ENCODE results near the gene HSD11B1L.
A peak's percentile ranks its signal among the peaks of the same experiment; 100 is the strongest.

Gene HSD11B1L, protein sequence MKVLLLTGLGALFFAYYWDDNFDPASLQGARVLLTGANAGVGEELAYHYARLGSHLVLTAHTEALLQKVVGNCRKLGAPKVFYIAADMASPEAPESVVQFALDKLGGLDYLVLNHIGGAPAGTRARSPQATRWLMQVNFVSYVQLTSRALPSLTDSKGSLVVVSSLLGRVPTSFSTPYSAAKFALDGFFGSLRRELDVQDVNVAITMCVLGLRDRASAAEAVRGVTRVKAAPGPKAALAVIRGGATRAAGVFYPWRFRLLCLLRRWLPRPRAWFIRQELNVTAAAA

GRCh38 chr19:5680437-5681368, at the start of gene HSD11B1L, which contains the start of gene MICOS13:
HSD11B1L (plus strand) TSS chr19:5681027; CDS start chr19:5684833, 3,806 bp downstream.
MICOS13 (minus strand) TSS chr19:5680516; CDS start chr19:5680486, 30 bp downstream.
- peak; percentile 99 for DNase-seq (ENCODE audit: low spot score)

DNA sequence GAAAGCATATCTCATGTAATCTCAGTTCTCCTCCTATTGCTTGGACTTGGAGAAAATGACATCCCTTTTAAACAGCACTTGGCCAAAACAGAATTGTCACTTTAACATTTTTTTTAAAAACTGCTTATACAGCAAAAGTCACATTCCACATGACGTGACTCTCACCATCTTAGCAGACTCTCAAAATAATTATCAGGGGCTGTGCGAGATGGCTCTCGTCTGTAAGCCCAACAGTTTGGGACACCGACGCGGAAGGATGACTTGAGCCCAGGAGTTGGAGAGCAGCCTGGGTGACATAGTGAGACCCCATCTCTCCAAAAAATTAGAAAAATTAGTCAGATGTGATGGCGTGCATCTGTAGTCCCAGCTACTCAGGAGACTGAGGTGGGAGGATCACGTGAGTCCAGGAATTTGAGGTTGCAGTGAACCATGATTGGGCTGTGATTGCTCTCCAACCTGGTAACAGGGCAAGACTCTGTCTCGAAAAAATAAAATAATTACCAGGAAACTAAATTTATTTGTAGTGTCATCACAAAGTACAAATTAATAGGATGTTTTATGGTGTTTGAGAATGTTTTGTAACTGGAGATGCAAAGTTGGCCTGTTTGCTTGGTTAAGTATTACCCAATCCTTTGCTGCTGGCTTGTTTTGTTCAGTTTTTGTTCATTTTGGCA, 49.1 kb upstream of the HSD11B1L start:
- DNase-seq (ENCODE audit: low spot score) = no peak

GRCh38 chr19:5632241-5632612, 48.6 kb upstream of the HSD11B1L start:
- no peak for DNase-seq (ENCODE audit: low spot score)

GRCh38 chr19:5632657-5633056, 48.2 kb upstream of the HSD11B1L start:
- no peak for DNase-seq (ENCODE audit: low spot score)

GRCh38 chr19:5635427-5635826, 45.4 kb upstream of the HSD11B1L start:
- no peak for DNase-seq (ENCODE audit: low spot score)

- no peak for DNase-seq (ENCODE audit: low spot score)
These were observed 42.9 kb upstream of the HSD11B1L start for GRCh38 chr19:5637971-5638370.

- DNase-seq (ENCODE audit: low spot score) = no peak
These were observed 39.7 kb upstream of the HSD11B1L start for GRCh38 chr19:5641171-5641570.

GRCh38 chr19:5642204-5642603, 38.6 kb upstream of the HSD11B1L start:
- DNase-seq (ENCODE audit: low spot score) = no peak

- no peak for DNase-seq (ENCODE audit: low spot score)
These were observed 37.8 kb upstream of the HSD11B1L start for GRCh38 chr19:5643060-5643459.

- no peak for DNase-seq (ENCODE audit: low spot score)
These were observed 36.8 kb upstream of the HSD11B1L start for GRCh38 chr19:5644037-5644436.

DNA sequence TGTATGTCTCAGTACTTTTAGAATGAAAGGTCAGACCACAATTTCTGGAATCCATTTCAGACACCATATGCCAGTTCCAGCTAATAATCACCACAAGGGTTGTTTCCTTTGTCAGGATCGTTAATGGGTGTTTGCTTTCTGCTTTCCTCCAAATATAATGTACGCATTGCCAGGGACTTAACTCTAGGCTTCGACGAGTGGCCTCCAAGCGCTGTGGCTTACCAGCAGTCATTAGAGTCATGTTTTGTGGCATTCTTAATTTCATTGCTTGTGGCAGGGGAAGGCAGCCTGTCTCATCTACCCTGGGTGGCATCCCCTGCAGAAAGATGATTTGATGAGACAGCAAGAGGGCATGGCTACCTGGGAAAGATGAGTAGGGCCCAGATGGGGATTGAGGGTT, 35.4 kb upstream of the HSD11B1L start:
- DNase-seq (ENCODE audit: low spot score) = no peak

DNA sequence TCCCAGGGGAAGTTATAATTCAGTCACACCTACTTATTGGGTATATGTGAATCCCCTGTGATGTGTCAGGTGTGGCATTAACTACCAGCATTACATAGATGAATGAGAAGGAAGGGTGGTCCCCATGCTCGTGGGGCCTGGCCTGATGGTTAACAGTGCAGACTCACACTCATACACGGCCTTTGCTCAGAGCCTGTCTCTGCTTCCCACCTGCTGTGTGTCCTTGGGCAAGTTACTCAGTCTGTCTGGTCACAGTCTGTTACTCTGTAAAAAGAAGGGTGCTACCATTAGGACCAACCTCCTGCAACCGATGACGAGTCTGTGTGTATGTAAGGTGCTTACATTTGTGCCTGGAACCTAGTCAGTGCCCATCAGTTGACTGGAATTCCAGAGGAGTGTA, 34.1 kb upstream of the HSD11B1L start:
- no peak for DNase-seq (ENCODE audit: low spot score)

GRCh38 chr19:5648464-5648863, 32.4 kb upstream of the HSD11B1L start:
- DNase-seq (ENCODE audit: low spot score) = no peak

GRCh38 chr19:5651361-5651760, 29.5 kb upstream of the HSD11B1L start:
- no peak for DNase-seq (ENCODE audit: low spot score)

DNA sequence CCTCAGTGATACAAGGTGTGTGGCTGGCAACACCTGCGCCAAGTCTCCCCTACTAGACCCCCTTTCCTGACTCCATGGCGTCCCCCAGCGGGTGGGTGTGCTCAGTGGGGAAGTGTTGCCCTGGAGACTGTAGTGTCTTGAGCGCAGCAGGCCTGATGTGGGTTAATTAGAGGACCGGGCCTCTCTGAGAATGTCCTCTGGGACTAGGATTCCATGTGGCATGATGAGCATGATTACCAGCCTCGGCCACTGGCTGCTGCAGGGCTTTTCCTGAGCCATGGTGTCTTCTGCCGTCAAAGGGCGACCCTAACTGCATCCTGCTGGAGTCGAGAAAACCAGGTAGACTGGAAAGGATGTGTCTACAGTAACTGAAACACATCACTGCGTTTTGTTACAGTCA, 28.6 kb upstream of the HSD11B1L start:
- no peak for DNase-seq (ENCODE audit: low spot score)

- DNase-seq (ENCODE audit: low spot score) = no peak
These were observed 25.9 kb upstream of the HSD11B1L start for GRCh38 chr19:5654931-5655330.

- no peak for DNase-seq (ENCODE audit: low spot score)
These were observed 25.4 kb upstream of the HSD11B1L start for GRCh38 chr19:5655412-5655811.

DNA sequence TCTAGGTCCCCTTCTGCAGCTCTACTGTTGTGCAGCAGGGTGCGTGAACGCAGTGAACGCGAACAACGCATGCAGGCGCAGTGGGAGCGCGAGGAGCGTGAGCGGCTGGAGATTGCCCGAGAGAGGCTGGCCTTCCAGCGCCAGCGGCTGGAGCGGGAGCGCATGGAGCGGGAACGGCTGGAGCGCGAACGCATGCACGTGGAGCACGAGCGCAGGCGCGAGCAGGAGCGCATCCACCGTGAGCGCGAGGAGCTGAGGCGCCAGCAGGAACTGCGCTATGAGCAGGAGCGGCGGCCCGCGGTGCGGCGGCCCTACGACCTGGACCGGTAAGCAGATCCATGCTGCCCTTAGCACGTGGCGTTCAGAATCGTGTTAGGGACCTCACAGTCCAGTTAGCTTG, 19.3 kb upstream of the HSD11B1L start:
- no peak for DNase-seq (ENCODE audit: low spot score)

GRCh38 chr19:5663904-5664303, 16.9 kb upstream of the HSD11B1L start:
- DNase-seq (ENCODE audit: low spot score) = no peak

DNA sequence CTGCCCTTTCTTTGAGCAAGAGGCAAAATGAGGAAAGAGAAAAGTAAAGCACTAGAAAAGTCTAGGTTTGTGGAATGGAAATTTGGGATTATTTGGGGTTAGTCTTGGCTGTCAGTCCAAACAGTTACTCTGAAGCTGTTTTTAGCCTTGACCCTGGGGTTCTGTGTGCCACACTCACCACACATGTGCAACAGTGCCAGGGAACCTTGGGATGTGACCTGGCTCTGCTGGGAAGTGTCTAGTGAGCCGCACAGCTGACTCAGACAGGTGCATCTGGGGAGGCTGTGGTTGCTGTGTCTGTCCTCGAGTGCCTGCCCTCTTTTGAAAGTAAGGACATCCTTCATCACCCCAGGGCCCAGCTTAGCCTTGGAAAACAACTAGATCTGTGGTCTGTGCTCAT, 16.3 kb upstream of the HSD11B1L start:
- DNase-seq (ENCODE audit: low spot score) = no peak

GRCh38 chr19:5665781-5666513, 14.9 kb upstream of the HSD11B1L start:
- DNase-seq (ENCODE audit: low spot score) = no peak
